MG63 (cell line): ENCODE data around the gene ABHD10. TPM values are rescaled to one million over a fixed set of nuclear protein-coding genes. Genes with fewer than 3 reads are reported as not detected.

Source experiments
- DNase-seq: peaks from one replicate; pipeline ENCODE4 v3.0.0-alpha.2; 2020
- H3K27me3 ChIP-seq: fragments of 250-450 bp; sonication (Bioruptor Pico); 2 replicates; pipeline ENCODE4 v1.5.1; 2020; ENCODE audit warnings: mild to moderate bottlenecking, moderate library complexity
- H3K36me3 ChIP-seq: fragments of 250-450 bp; sonication (Bioruptor Pico); 2 replicates; pipeline ENCODE4 v1.5.1; 2020; ENCODE audit warnings: mild to moderate bottlenecking, moderate library complexity
- H3K4me3 ChIP-seq: fragments of 250-450 bp; sonication (Bioruptor Pico); 2 replicates; pipeline ENCODE4 v1.5.1; 2020; ENCODE audit warnings: mild to moderate bottlenecking, moderate library complexity
- H3K9me3 ChIP-seq: fragments of 250-450 bp; sonication (Bioruptor Pico); 2 replicates; pipeline ENCODE4 v1.5.1; 2020; ENCODE audit warnings: mild to moderate bottlenecking, moderate library complexity
- total RNA-seq: library from RNA; depleted of rRNA; stranded (reverse); fragments of >200 nt; shearing (Covaris generic); gene quantifications from 2 replicates; pipeline ENCODE4 v1.2.3, GENCODE V29; 2014; ENCODE audit warnings: low replicate concordance

Gene ABHD10
- total RNA-seq, 1 experiment from 2014 or later = 40.1 TPM

- DNase-seq = no peak
- peaks cover 4% of the 10 kb centered on the region; the same call in 1 of the 2 replicates for H3K36me3 ChIP-seq
- H3K4me3 ChIP-seq = no peak overlapping the region
Observed at GRCh38 chr3:111955876-111956275, 22.9 kb upstream of the ABHD10 start.

GRCh38 chr3:111956449-111956848 lies 22.4 kb upstream of the ABHD10 start:
- Histone ChIP-seq H3K4me3 (no peak overlapping the region), H3K27me3 (no peaks in the 10 kb centered on the region), H3K9me3 (no peaks in the 10 kb centered on the region), H3K36me3 (peaks cover 4% of the 10 kb centered on the region; the same call in 1 of the 2 replicates)
- DNase-seq = no peak

More at GRCh38 chr3:111955876-111956275, 22.9 kb upstream of the ABHD10 start:
- H3K27me3 ChIP-seq = no peaks in the 10 kb centered on the region
- no peaks in the 10 kb centered on the region for H3K9me3 ChIP-seq

GRCh38 chr3:111956995-111957734 lies 21.7 kb upstream of the ABHD10 start:
- Histone ChIP-seq H3K4me3 (no peak overlapping the region), H3K27me3 (no peaks in the 10 kb centered on the region), H3K9me3 (no peaks in the 10 kb centered on the region), H3K36me3 (peaks cover 4% of the 10 kb centered on the region; the same call in 1 of the 2 replicates)
- no peak for DNase-seq

- Histone ChIP-seq H3K4me3 (no peak overlapping the region), H3K9me3 (no peaks in the 10 kb centered on the region), H3K27me3 (no peaks in the 10 kb centered on the region), H3K36me3 (peaks cover 7% of the 10 kb centered on the region; the same call in 1 of the 2 replicates)
- DNase-seq = no peak
Observed at GRCh38 chr3:111961461-111962164, 17.2 kb upstream of the ABHD10 start.

GRCh38 chr3:111963424-111963823 lies 15.4 kb upstream of the ABHD10 start:
- DNase-seq = no peak
- Histone ChIP-seq H3K36me3 (peaks cover 7% of the 10 kb centered on the region; the same call in 1 of the 2 replicates), H3K4me3 (no peak overlapping the region), H3K9me3 (no peaks in the 10 kb centered on the region), H3K27me3 (no peaks in the 10 kb centered on the region)

- Histone ChIP-seq H3K9me3 (no peaks in the 10 kb centered on the region), H3K27me3 (no peaks in the 10 kb centered on the region), H3K36me3 (peaks cover 13% of the 10 kb centered on the region), H3K4me3 (no peak overlapping the region)
- no peak for DNase-seq
Observed at GRCh38 chr3:111965484-111965883, 13.3 kb upstream of the ABHD10 start.

- DNase-seq = no peak
- H3K36me3 ChIP-seq = peaks cover 15% of the 10 kb centered on the region
Observed at GRCh38 chr3:111967068-111967467, 11.8 kb upstream of the ABHD10 start.

GRCh38 chr3:111967651-111968274 lies 11.1 kb upstream of the ABHD10 start:
- H3K9me3 ChIP-seq = no peaks in the 10 kb centered on the region
- DNase-seq = peak; percentile 73
- peaks cover 15% of the 10 kb centered on the region for H3K36me3 ChIP-seq
- no peak overlapping the region for H3K4me3 ChIP-seq
- H3K27me3 ChIP-seq = no peaks in the 10 kb centered on the region

More at GRCh38 chr3:111967068-111967467, 11.8 kb upstream of the ABHD10 start:
- Histone ChIP-seq H3K27me3 (no peaks in the 10 kb centered on the region), H3K4me3 (no peak overlapping the region), H3K9me3 (no peaks in the 10 kb centered on the region)

GRCh38 chr3:111968319-111969054 lies 10.3 kb upstream of the ABHD10 start:
- Histone ChIP-seq H3K9me3 (no peaks in the 10 kb centered on the region), H3K4me3 (no peak overlapping the region), H3K36me3 (peaks cover 15% of the 10 kb centered on the region), H3K27me3 (no peaks in the 10 kb centered on the region)
- DNase-seq = no peak

GRCh38 chr3:111970376-111970775 lies 8.4 kb upstream of the ABHD10 start:
- no peak overlapping the region for H3K4me3 ChIP-seq
- no peak for DNase-seq
- H3K9me3 ChIP-seq = no peaks in the 10 kb centered on the region
- H3K27me3 ChIP-seq = no peaks in the 10 kb centered on the region
- peaks cover 15% of the 10 kb centered on the region for H3K36me3 ChIP-seq

GRCh38 chr3:111971533-111972130 lies 7.2 kb upstream of the ABHD10 start:
- no peaks in the 10 kb centered on the region for H3K27me3 ChIP-seq
- peaks cover 8% of the 10 kb centered on the region for H3K36me3 ChIP-seq
- H3K9me3 ChIP-seq = no peaks in the 10 kb centered on the region
- no peak overlapping the region for H3K4me3 ChIP-seq
- DNase-seq = no peak

GRCh38 chr3:111972891-111973290 lies 5.9 kb upstream of the ABHD10 start:
- H3K27me3 ChIP-seq = no peaks in the 10 kb centered on the region
- H3K9me3 ChIP-seq = no peaks in the 10 kb centered on the region
- no peak for DNase-seq
- H3K36me3 ChIP-seq = peaks cover 8% of the 10 kb centered on the region
- no peak overlapping the region for H3K4me3 ChIP-seq

GRCh38 chr3:111975131-111975530 lies 3.7 kb upstream of the ABHD10 start:
- H3K4me3 ChIP-seq = no peak overlapping the region
- no peaks in the 10 kb centered on the region for H3K27me3 ChIP-seq
- peaks cover 2% of the 10 kb centered on the region; the same call in 1 of the 2 replicates for H3K36me3 ChIP-seq
- no peaks in the 10 kb centered on the region for H3K9me3 ChIP-seq
- DNase-seq = no peak

- Histone ChIP-seq H3K9me3 (no peaks in the 10 kb centered on the region), H3K4me3 (no peak overlapping the region), H3K27me3 (no peaks in the 10 kb centered on the region), H3K36me3 (no peaks in the 10 kb centered on the region; the same call in 1 of the 2 replicates)
- no peak for DNase-seq
Observed at GRCh38 chr3:111976254-111976653, 2.6 kb upstream of the ABHD10 start.

GRCh38 chr3:111979434-111980038 lies 710 bp downstream of the ABHD10 start:
- Histone ChIP-seq H3K27me3 (no peaks in the 10 kb centered on the region), H3K36me3 (peaks cover 10% of the 10 kb centered on the region), H3K9me3 (no peaks in the 10 kb centered on the region), H3K4me3 (peak overlapping the region; percentile 98)
- DNase-seq = no peak
